PC-9 (cell line): ENCODE measurements around the gene LRMDA. TPM values are rescaled to one million over a fixed set of nuclear protein-coding genes. Genes with fewer than 3 reads are reported as not detected.

ENCODE experiments used
- BruUV-seq: library from RNA; stranded (reverse); fragments of 400-500 nt; replicated peaks from 2 replicates; lab custom pipeline; 2021; lab: Mats Ljungman, UMichigan
- CTCF ChIA-PET: fragments of 300-600 bp; sonication (Branson Sonifier 250); formaldehyde crosslinking; loops from one replicate; lab custom pipeline; 2022; ENCODE audit warnings: antibody characterized with exemption; lab: Charles Lee
- POLR2A ChIA-PET: fragments of 300-600 bp; sonication (Branson Sonifier 250); formaldehyde crosslinking; loops from one replicate; lab custom pipeline; 2022; ENCODE audit warnings: antibody characterized with exemption; ENCODE audit not compliant: unreplicated experiment; lab: Charles Lee
- DNase-seq, 2 experiments: peaks; one replicate each; pipeline versions ENCODE4 v3.0.0 to v3.0.0-alpha.2; 2015 to 2022; ENCODE audit warnings: mixed read lengths in 1 of 2
- H2AFZ ChIP-seq: fragments of 200-600 bp; sonication (generic); 2 replicates; pipeline ENCODE4 v1.8.1; 2017; ENCODE audit warnings: antibody characterized with exemption
- H3F3A ChIP-seq: fragments of 200-600 bp; sonication (generic); 2 replicates; pipeline ENCODE4 v1.8.1; 2017; ENCODE audit warnings: antibody characterized with exemption, mild to moderate bottlenecking, low read depth; ENCODE audit not compliant: insufficient read depth
- H3K27ac ChIP-seq: fragments of 200-600 bp; sonication (generic); 2 replicates; pipeline ENCODE4 v1.6.1; 2016; ENCODE audit warnings: mixed run types
- H3K27me3 ChIP-seq: fragments of 200-600 bp; sonication (generic); 2 replicates; pipeline ENCODE4 v1.6.1; 2016; ENCODE audit warnings: low read depth, mixed run types; ENCODE audit not compliant: insufficient read depth
- H3K36me3 ChIP-seq: fragments of 200-600 bp; sonication (generic); 2 replicates; pipeline ENCODE4 v1.6.1; 2016; ENCODE audit warnings: low read depth, mixed run types
- H3K4me1 ChIP-seq: fragments of 200-600 bp; sonication (generic); replicated peaks from 2 replicates; pipeline ENCODE4 v1.6.1; 2016; ENCODE audit warnings: mixed run types; ENCODE audit not compliant: insufficient read depth
- H3K4me2 ChIP-seq: fragments of 200-600 bp; sonication (generic); 2 replicates; pipeline ENCODE4 v1.6.1; 2017; ENCODE audit warnings: mixed run types
- H3K4me3 ChIP-seq: fragments of 200-600 bp; sonication (generic); 2 replicates; pipeline ENCODE4 v1.6.1; 2016; ENCODE audit warnings: mixed run types
- H3K79me2 ChIP-seq: fragments of 200-600 bp; sonication (generic); 2 replicates; pipeline ENCODE4 v1.6.1; 2017; ENCODE audit warnings: low read depth, mixed run types
- H3K9me2 ChIP-seq: fragments of 200-600 bp; sonication (generic); 2 replicates; pipeline ENCODE4 v1.8.1; 2017; ENCODE audit warnings: mild to moderate bottlenecking; ENCODE audit not compliant: insufficient read depth
- H3K9me3 ChIP-seq: fragments of 200-600 bp; sonication (generic); 2 replicates; pipeline ENCODE4 v1.8.1; 2016; ENCODE audit warnings: low read depth; ENCODE audit not compliant: insufficient read depth
- H4K20me1 ChIP-seq: fragments of 200-600 bp; sonication (generic); 2 replicates; pipeline ENCODE4 v1.8.1; 2017; ENCODE audit not compliant: insufficient read depth
- EZH2 ChIP-seq: fragments of 200-600 bp; sonication (generic); IDR thresholded peaks from 2 replicates; pipeline ENCODE4 v1.8.0; 2017; ENCODE audit warnings: antibody characterized with exemption, low read depth
- intact Hi-C: fragments of 100-400 bp; cut with micrococcal nuclease; formaldehyde crosslinking; loops from one replicate; pipeline ENCODE4 v1.10.0; 2022; ENCODE audit not compliant: unreplicated experiment
- total RNA-seq: library from RNA; stranded (reverse); gene quantifications from 2 replicates; pipeline ENCODE4 v1.2.3, GENCODE V29; 2021
- TF ChIP-seq, protein P1 (sequence below): fragments of 200-600 bp; sonication (generic); conservative IDR thresholded peaks from 2 replicates; pipeline ENCODE4 v1.6.1; 2017; ENCODE audit warnings: mixed run types, antibody characterized with exemption, mild to moderate bottlenecking, moderate library complexity

LRMDA gene
- total RNA-seq, 1 experiment from 2014 or later: not detected

- no peak for TF ChIP-seq EZH2
- TF ChIP-seq, protein P1, sequence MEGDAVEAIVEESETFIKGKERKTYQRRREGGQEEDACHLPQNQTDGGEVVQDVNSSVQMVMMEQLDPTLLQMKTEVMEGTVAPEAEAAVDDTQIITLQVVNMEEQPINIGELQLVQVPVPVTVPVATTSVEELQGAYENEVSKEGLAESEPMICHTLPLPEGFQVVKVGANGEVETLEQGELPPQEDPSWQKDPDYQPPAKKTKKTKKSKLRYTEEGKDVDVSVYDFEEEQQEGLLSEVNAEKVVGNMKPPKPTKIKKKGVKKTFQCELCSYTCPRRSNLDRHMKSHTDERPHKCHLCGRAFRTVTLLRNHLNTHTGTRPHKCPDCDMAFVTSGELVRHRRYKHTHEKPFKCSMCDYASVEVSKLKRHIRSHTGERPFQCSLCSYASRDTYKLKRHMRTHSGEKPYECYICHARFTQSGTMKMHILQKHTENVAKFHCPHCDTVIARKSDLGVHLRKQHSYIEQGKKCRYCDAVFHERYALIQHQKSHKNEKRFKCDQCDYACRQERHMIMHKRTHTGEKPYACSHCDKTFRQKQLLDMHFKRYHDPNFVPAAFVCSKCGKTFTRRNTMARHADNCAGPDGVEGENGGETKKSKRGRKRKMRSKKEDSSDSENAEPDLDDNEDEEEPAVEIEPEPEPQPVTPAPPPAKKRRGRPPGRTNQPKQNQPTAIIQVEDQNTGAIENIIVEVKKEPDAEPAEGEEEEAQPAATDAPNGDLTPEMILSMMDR: no peak
- Histone ChIP-seq H4K20me1 (no peaks in the 10 kb centered on the region), H3K4me3 (no peak overlapping the region), H2AFZ (no peak overlapping the region), H3K36me3 (no peaks in the 10 kb centered on the region), H3K4me1 (no peaks in the 10 kb centered on the region), H3K9me2 (no peaks in the 10 kb centered on the region), H3K4me2 (no peak overlapping the region), H3K9me3 (no peaks in the 10 kb centered on the region), H3F3A (no peaks in the 10 kb centered on the region), H3K79me2 (no peaks in the 10 kb centered on the region), H3K27me3 (no peaks in the 10 kb centered on the region), H3K27ac (no peak overlapping the region)
- intact Hi-C loops: no loop called here
- BruUV-seq: no TSS peak
- ChIA-PET POLR2A (no interaction called here), CTCF (no interaction called here)
- DNase-seq: no peak
Measured at GRCh38 chr10:75977139-75977538, 545.7 kb downstream of the LRMDA start.

- Histone ChIP-seq H3K36me3 (no peaks in the 10 kb centered on the region), H3K27me3 (no peaks in the 10 kb centered on the region), H3K9me3 (no peaks in the 10 kb centered on the region), H3K9me2 (no peaks in the 10 kb centered on the region), H3K4me3 (no peak overlapping the region), H4K20me1 (no peaks in the 10 kb centered on the region), H3K4me1 (no peaks in the 10 kb centered on the region), H2AFZ (no peak overlapping the region), H3K4me2 (no peak overlapping the region), H3K27ac (no peak overlapping the region), H3F3A (no peaks in the 10 kb centered on the region), H3K79me2 (no peaks in the 10 kb centered on the region)
- ChIA-PET POLR2A (no interaction called here), CTCF (no interaction called here)
- no TSS peak for BruUV-seq
- no peak for DNase-seq
- TF ChIP-seq, protein P1: no peak
- TF ChIP-seq EZH2: no peak
- intact Hi-C loops: no loop called here
Measured at GRCh38 chr10:75978213-75978612, 546.8 kb downstream of the LRMDA start.

GRCh38 chr10:75980419-75981002 lies 549.1 kb downstream of the LRMDA start:
- intact Hi-C loops: no loop called here
- Histone ChIP-seq H3K27ac (no peak overlapping the region), H4K20me1 (no peaks in the 10 kb centered on the region), H3K4me2 (no peak overlapping the region), H3K79me2 (no peaks in the 10 kb centered on the region), H3K4me3 (no peak overlapping the region), H3K4me1 (no peaks in the 10 kb centered on the region), H3K27me3 (no peaks in the 10 kb centered on the region), H3K36me3 (no peaks in the 10 kb centered on the region), H3K9me3 (no peaks in the 10 kb centered on the region), H3F3A (no peaks in the 10 kb centered on the region), H3K9me2 (no peaks in the 10 kb centered on the region), H2AFZ (no peak overlapping the region)
- TF ChIP-seq, protein P1: no peak
- TF ChIP-seq EZH2: no peak
- no TSS peak for BruUV-seq
- DNase-seq: no peak
- ChIA-PET CTCF (no interaction called here), POLR2A (no interaction called here)
